Hepatocyte (in vitro differentiated cells): ENCODE data around the gene ADAMTS12.

Experiments
- CTCF ChIP-seq: fragments of 200-600 bp; sonication (generic); IDR thresholded peaks from 2 replicates; pipeline ENCODE4 v1.5.1; 2016; ENCODE audit warnings: antibody characterized with exemption, mild to moderate bottlenecking; ENCODE audit not compliant: poor library complexity
- EZH2 ChIP-seq: fragments of 200-600 bp; sonication (generic); IDR thresholded peaks from 2 replicates; pipeline ENCODE4 v1.6.1; 2016; ENCODE audit warnings: antibody characterized with exemption, mild to moderate bottlenecking, borderline replicate concordance
- EZH2phosphoT487 ChIP-seq: fragments of 200-600 bp; sonication (generic); IDR thresholded peaks from one replicate; pipeline ENCODE4 v1.6.1; 2018; ENCODE audit warnings: antibody characterized with exemption, mild to moderate bottlenecking, low read depth, moderate library complexity; ENCODE audit not compliant: unreplicated experiment, severe bottlenecking

GRCh38 chr5:33905381-33905780 lies 13.6 kb upstream of the ADAMTS12 start:
- TF ChIP-seq CTCF: no peak
- TF ChIP-seq EZH2phosphoT487: no peak
- TF ChIP-seq EZH2: no peak
